Measurements from ENCODE around the gene STAB2. TPM values are rescaled to one million over a fixed set of nuclear protein-coding genes. Genes with fewer than 3 reads are reported as not detected.

The STAB2 gene
- total and polyA plus RNA-seq, 2 of the 4 experiments (the other 2 are of a cell fraction): not detected

- peaks cover 3% of the 10 kb centered on the region; the same call in 1 of the 2 replicates for H3K9me1 ChIP-seq (ENCODE audit: insufficient read depth, low read length)
- no peak overlapping the region for H2BK5ac ChIP-seq (ENCODE audit: low read depth, low read length, poor library complexity, severe bottlenecking)
- in situ Hi-C loops (cut with MboI; ENCODE audit: low sequenced_read_pairs): no loop called here
- no peak overlapping the region for H3K18ac ChIP-seq (ENCODE audit: low read depth, low read length)
- H3K4ac ChIP-seq (ENCODE audit: low read depth, low read length): no peak overlapping the region
- H2AK5ac ChIP-seq (ENCODE audit: low read depth, low read length): no peak overlapping the region
- no peak overlapping the region for H3K23ac ChIP-seq (ENCODE audit: low read depth, low read length)
- TF ChIP-seq CTCF (conservative IDR thresholded peaks at IDR 0.05; ENCODE audit: low read depth, low read length): no peak
- TF ChIP-seq FOS (IDR thresholded peaks at IDR 0.05; ENCODE audit: low read depth, low read length): no peak
- no peak for TF ChIP-seq BHLHE40 (IDR thresholded peaks at IDR 0.05; ENCODE audit: low read depth, low read length)
- no peak for TF ChIP-seq MAZ (IDR thresholded peaks at IDR 0.05; ENCODE audit: borderline replicate concordance, low read depth, low read length)
- no peak for TF ChIP-seq MXI1 (IDR thresholded peaks at IDR 0.05; ENCODE audit: borderline replicate concordance, low read depth, low read length)
- no peak for TF ChIP-seq USF2 (IDR thresholded peaks at IDR 0.05; ENCODE audit: low read depth, low read length)
- no peak for TF ChIP-seq CEBPB (IDR thresholded peaks at IDR 0.05; ENCODE audit: low read depth, low read length)
- TF ChIP-seq SMC3 (IDR thresholded peaks at IDR 0.05; ENCODE audit: low read depth, low read length): no peak
- no peak for TF ChIP-seq MAFK (IDR thresholded peaks at IDR 0.05; ENCODE audit: low read depth, low read length)
- TF ChIP-seq POLR2A (IDR thresholded peaks at IDR 0.05; ENCODE audit: low read depth, low read length): no peak
- TF ChIP-seq ELK1 (IDR thresholded peaks at IDR 0.05; ENCODE audit: borderline replicate concordance, low read depth, low read length): no peak
- no peak for TF ChIP-seq RAD21 (IDR thresholded peaks at IDR 0.05; ENCODE audit: low read length)
- TF ChIP-seq NFE2L2 (IDR thresholded peaks at IDR 0.05; ENCODE audit: low read depth, low read length): no peak
- no peak for TF ChIP-seq RFX5 (IDR thresholded peaks at IDR 0.05; ENCODE audit: low read depth, low read length)
- TF ChIP-seq CHD1 (IDR thresholded peaks at IDR 0.05; ENCODE audit: low read depth, low read length): no peak
- TF ChIP-seq RCOR1 (IDR thresholded peaks at IDR 0.05; ENCODE audit: insufficient replicate concordance, low read length): no peak
- no peak overlapping the region for H3K14ac ChIP-seq (replicated peaks; ENCODE audit: low read depth, low read length)
- no peak overlapping the region for H4K5ac ChIP-seq (ENCODE audit: low read depth, low read length)
- H3K4me3 ChIP-seq (ENCODE audit: insufficient read depth, low read depth, low read length): no peak overlapping the region
- ATAC-seq (ENCODE audit: low read depth) (no peak), DNase-seq (no peak)
- no peak overlapping the region for H3K56ac ChIP-seq (ENCODE audit: extremely low read depth, insufficient read depth, low read length)
- WGBS, 2 experiments (ENCODE audit: extremely low coverage in 2 of 2, insufficient read length in 1 of 2): 40 to 80% methylated on average over 1 of the region's 8 CpGs
- no peak overlapping the region for H3K27ac ChIP-seq (ENCODE audit: insufficient read depth, low read length)
- no peaks in the 10 kb centered on the region; the same call in 1 of the 2 replicates for H3K4me1 ChIP-seq (ENCODE audit: control insufficient read depth, insufficient read depth, low read length)
- H3K27me3 ChIP-seq (ENCODE audit: control insufficient read depth, insufficient read depth, low read length): no peaks in the 10 kb centered on the region
- H3K9ac ChIP-seq (ENCODE audit: low read depth, low read length): no peak overlapping the region
- no peak overlapping the region for H4K91ac ChIP-seq (ENCODE audit: insufficient read depth, low read depth, low read length)
- H2BK20ac ChIP-seq (ENCODE audit: low read depth, low read length): no peak overlapping the region
- no peak overlapping the region for H2AK9ac ChIP-seq (replicated peaks; ENCODE audit: low read depth, low read length, poor library complexity)
- intact Hi-C loops (cut with micrococcal nuclease): no loop called here
- H3K79me1 ChIP-seq (ENCODE audit: low read depth in 1 of 2, low read length in 2 of 2): peaks cover 0 to 5% of the 10 kb centered on the region in 2 experiments; a peak in 1 of 4 replicates
- H2BK15ac ChIP-seq (ENCODE audit: low read depth, low read length): no peak overlapping the region
- no peak overlapping the region for H4K8ac ChIP-seq (ENCODE audit: low read depth in 2 of 2, low read length in 2 of 2)
- H2BK120ac ChIP-seq (ENCODE audit: low read depth, low read length): no peak overlapping the region
- POLR2A ChIA-PET (ENCODE audit: unreplicated experiment): no interaction called here
- dilution Hi-C loops (cut with HindIII; ENCODE audit: low sequenced_read_pairs, unreplicated experiment): no loop called here
- peak overlapping the region; percentile 23 for H2AFZ ChIP-seq (replicated peaks; ENCODE audit: low read length, poor library complexity)
- H3K4me2 ChIP-seq (ENCODE audit: low read depth, low read length): no peak overlapping the region
- no TSS peak for BruUV-seq (replicated peaks)
- H4K20me1 ChIP-seq (ENCODE audit: insufficient read depth, low read length): no peaks in the 10 kb centered on the region
- CTCF ChIA-PET: interaction anchor here (1.4 kb wide), 1 partner anchor 102 kb away, joined by 3 read pairs; no protein-coding TSS in a partner anchor
- H3K36me3 ChIP-seq (ENCODE audit: control insufficient read depth, insufficient read depth, low read length): peaks cover 5% of the 10 kb centered on the region
- no peaks in the 10 kb centered on the region for H3K9me3 ChIP-seq (ENCODE audit: control insufficient read depth, insufficient read depth, low read length)
Measured at GRCh38 chr12:103768467-103769123, 181.5 kb downstream of the STAB2 start.
